ENCODE results near the gene TIGD3.

DNA sequence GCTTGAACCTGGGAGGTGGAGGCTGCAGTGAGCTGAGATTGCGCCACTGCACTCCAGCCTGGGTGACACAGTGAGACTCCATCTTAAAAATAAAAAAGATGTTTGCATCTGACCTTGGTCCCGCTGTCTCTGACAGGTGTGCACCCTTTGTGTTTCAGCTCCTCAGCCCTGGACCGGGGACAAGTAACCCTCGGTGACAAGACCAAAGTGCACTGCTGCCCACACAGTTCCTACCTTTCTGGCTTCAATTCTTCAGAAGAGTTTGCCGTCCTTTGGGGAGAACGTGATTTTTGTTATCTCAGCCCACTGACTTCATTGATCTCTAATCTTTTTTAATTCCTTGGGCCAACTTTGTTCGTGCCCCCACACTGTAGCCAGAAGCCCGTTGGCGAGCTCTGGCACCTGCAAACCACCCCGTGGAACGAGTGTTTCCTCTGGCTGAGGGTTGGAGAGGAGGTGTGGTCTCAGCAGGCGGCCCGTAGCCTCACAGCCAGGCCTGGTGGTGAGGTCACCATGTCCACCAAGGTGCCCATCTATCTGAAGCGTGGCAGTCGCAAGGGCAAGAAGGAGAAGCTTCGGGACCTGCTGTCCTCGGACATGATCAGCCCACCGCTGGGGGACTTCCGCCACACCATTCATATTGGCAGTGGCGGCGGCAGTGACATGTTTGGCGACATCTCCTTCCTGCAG is 34.0 kb upstream of the TIGD3 start:
- TF ChIP-seq CHD1 (IDR thresholded peaks at IDR 0.05; ENCODE audit: low read depth, low read length): no peak
- TF ChIP-seq, protein P1, sequence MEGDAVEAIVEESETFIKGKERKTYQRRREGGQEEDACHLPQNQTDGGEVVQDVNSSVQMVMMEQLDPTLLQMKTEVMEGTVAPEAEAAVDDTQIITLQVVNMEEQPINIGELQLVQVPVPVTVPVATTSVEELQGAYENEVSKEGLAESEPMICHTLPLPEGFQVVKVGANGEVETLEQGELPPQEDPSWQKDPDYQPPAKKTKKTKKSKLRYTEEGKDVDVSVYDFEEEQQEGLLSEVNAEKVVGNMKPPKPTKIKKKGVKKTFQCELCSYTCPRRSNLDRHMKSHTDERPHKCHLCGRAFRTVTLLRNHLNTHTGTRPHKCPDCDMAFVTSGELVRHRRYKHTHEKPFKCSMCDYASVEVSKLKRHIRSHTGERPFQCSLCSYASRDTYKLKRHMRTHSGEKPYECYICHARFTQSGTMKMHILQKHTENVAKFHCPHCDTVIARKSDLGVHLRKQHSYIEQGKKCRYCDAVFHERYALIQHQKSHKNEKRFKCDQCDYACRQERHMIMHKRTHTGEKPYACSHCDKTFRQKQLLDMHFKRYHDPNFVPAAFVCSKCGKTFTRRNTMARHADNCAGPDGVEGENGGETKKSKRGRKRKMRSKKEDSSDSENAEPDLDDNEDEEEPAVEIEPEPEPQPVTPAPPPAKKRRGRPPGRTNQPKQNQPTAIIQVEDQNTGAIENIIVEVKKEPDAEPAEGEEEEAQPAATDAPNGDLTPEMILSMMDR (IDR thresholded peaks at IDR 0.05; ENCODE audit: control extremely low read depth in 1 of 3, insufficient read depth in 1 of 3, low read depth in 1 of 3, low read length in 3 of 3): no peak
- no peak for TF ChIP-seq POU5F1 (IDR thresholded peaks at IDR 0.05; ENCODE audit: low read depth, low read length)
- TF ChIP-seq POLR2A (IDR thresholded peaks at IDR 0.05; ENCODE audit: control extremely low read depth in 1 of 2, low read depth in 2 of 2, low read length in 2 of 2): no peak
- TF ChIP-seq SRF (IDR thresholded peaks at IDR 0.05; ENCODE audit: low read depth, low read length): no peak
- no peak for TF ChIP-seq YY1 (IDR thresholded peaks at IDR 0.05; ENCODE audit: low read depth, low read length)
- no peak for TF ChIP-seq CREB1 (IDR thresholded peaks at IDR 0.05)
- TF ChIP-seq, protein P2, sequence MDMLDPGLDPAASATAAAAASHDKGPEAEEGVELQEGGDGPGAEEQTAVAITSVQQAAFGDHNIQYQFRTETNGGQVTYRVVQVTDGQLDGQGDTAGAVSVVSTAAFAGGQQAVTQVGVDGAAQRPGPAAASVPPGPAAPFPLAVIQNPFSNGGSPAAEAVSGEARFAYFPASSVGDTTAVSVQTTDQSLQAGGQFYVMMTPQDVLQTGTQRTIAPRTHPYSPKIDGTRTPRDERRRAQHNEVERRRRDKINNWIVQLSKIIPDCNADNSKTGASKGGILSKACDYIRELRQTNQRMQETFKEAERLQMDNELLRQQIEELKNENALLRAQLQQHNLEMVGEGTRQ (IDR thresholded peaks at IDR 0.05; ENCODE audit: low read length): no peak
- TF ChIP-seq KDM1A (IDR thresholded peaks at IDR 0.05; ENCODE audit: borderline replicate concordance, low read length): no peak
- TF ChIP-seq EZH2 (IDR thresholded peaks at IDR 0.05; ENCODE audit: low read depth, low read length, severe bottlenecking): no peak
- no peak for TF ChIP-seq SUZ12 (IDR thresholded peaks at IDR 0.05; ENCODE audit: low read length)
- no peak for TF ChIP-seq GABPA (IDR thresholded peaks at IDR 0.05; ENCODE audit: borderline replicate concordance, insufficient read depth, low read length)
- no peak for TF ChIP-seq EP300 (IDR thresholded peaks at IDR 0.05; ENCODE audit: borderline replicate concordance in 1 of 2, low read depth in 2 of 2, low read length in 2 of 2)
- TF ChIP-seq CHD2 (IDR thresholded peaks at IDR 0.05; ENCODE audit: low read length): no peak

All from H1 (cell line).